Neural progenitor cell (in vitro differentiated cells): ENCODE results near the gene HS3ST5. TPM values are rescaled to one million over a fixed set of nuclear protein-coding genes. Genes with fewer than 3 reads are reported as not detected.

ENCODE experiments used
- DNase-seq: peaks from one replicate; pipeline ENCODE4 v3.0.0-alpha.2; 2016; ENCODE audit warnings: low spot score
- H2AFZ ChIP-seq: fragments of 200-600 bp; sonication (generic); replicated peaks from 2 replicates; pipeline ENCODE4 v1.6.1; 2016; ENCODE audit warnings: antibody characterized with exemption
- H3F3A ChIP-seq: fragments of 200-600 bp; sonication (generic); 2 replicates; pipeline ENCODE4 v1.6.1; 2016; ENCODE audit warnings: antibody characterized with exemption, low read depth
- H3K27ac ChIP-seq: fragments of 200-600 bp; sonication (generic); 2 replicates; pipeline ENCODE4 v1.5.1; 2016; ENCODE audit warnings: mild to moderate bottlenecking
- H3K27me3 ChIP-seq: fragments of 200-600 bp; sonication (generic); 2 replicates; pipeline ENCODE4 v1.6.1; 2016; ENCODE audit warnings: mild to moderate bottlenecking, moderate library complexity
- H3K36me3 ChIP-seq: fragments of 200-600 bp; sonication (generic); 2 replicates; pipeline ENCODE4 v1.5.1; 2016
- H3K4me1 ChIP-seq: fragments of 200-600 bp; sonication (generic); 2 replicates; pipeline ENCODE4 v1.6.1; 2016; ENCODE audit warnings: mixed run types
- H3K4me2 ChIP-seq: fragments of 200-600 bp; sonication (generic); 2 replicates; pipeline ENCODE4 v1.6.1; 2016
- H3K4me3 ChIP-seq: fragments of 200-600 bp; sonication (generic); 2 replicates; pipeline ENCODE4 v1.5.1; 2016
- H3K79me2 ChIP-seq: fragments of 200-600 bp; sonication (generic); 2 replicates; pipeline ENCODE4 v1.6.1; 2016; ENCODE audit warnings: low read depth
- H3K9ac ChIP-seq: fragments of 200-600 bp; sonication (generic); 2 replicates; pipeline ENCODE4 v1.6.1; 2016
- H3K9me3 ChIP-seq: fragments of 200-600 bp; sonication (generic); 2 replicates; pipeline ENCODE4 v1.5.1; 2016; ENCODE audit warnings: low read depth
- H4K20me1 ChIP-seq: fragments of 200-600 bp; sonication (generic); 2 replicates; pipeline ENCODE4 v1.6.1; 2016; ENCODE audit warnings: low read depth
- H3K27ac Mint-ChIP-seq: 3 replicates; pipeline ENCODE4 v1.8.0; 2021; ENCODE audit warnings: mixed read lengths
- H3K27me3 Mint-ChIP-seq: 2 replicates; pipeline ENCODE4 v1.8.0; 2022; ENCODE audit warnings: low read depth, mild to moderate bottlenecking, inconsistent platforms, moderate library complexity, mixed read lengths; ENCODE audit not compliant: insufficient read depth
- H3K36me3 Mint-ChIP-seq: 3 replicates; pipeline ENCODE4 v1.8.0; 2021; ENCODE audit warnings: mixed read lengths
- H3K4me1 Mint-ChIP-seq: 3 replicates; pipeline ENCODE4 v1.8.0; 2021; ENCODE audit warnings: mixed read lengths
- H3K4me3 Mint-ChIP-seq: 3 replicates; pipeline ENCODE4 v1.8.0; 2021; ENCODE audit warnings: mild to moderate bottlenecking, moderate library complexity, mixed read lengths
- H3K9me3 Mint-ChIP-seq: 3 replicates; pipeline ENCODE4 v1.8.0; 2020; ENCODE audit warnings: mixed read lengths
- EZH2 ChIP-seq: fragments of 200-600 bp; sonication (generic); IDR thresholded peaks from 2 replicates; pipeline ENCODE4 v1.6.1; 2017; ENCODE audit warnings: antibody characterized with exemption, mild to moderate bottlenecking, moderate library complexity
- EZH2phosphoT487 ChIP-seq: fragments of 200-600 bp; sonication (generic); IDR thresholded peaks from 2 replicates; pipeline ENCODE4 v1.6.1; 2017; ENCODE audit warnings: antibody characterized with exemption
- total RNA-seq: library from RNA; depleted of rRNA; stranded (reverse); fragments of >200 nt; gene quantifications from 2 replicates; pipeline ENCODE4 v1.2.3, GENCODE V29; 2015; ENCODE audit warnings: low replicate concordance
- TF ChIP-seq, protein P1 (sequence below): fragments of 200-600 bp; sonication (generic); IDR thresholded peaks from 2 replicates; pipeline ENCODE4 v1.5.1; 2017; ENCODE audit warnings: antibody characterized with exemption, mild to moderate bottlenecking

The HS3ST5 gene
- total RNA-seq, 1 donor from 2014 or later: 0.34 TPM

DNA sequence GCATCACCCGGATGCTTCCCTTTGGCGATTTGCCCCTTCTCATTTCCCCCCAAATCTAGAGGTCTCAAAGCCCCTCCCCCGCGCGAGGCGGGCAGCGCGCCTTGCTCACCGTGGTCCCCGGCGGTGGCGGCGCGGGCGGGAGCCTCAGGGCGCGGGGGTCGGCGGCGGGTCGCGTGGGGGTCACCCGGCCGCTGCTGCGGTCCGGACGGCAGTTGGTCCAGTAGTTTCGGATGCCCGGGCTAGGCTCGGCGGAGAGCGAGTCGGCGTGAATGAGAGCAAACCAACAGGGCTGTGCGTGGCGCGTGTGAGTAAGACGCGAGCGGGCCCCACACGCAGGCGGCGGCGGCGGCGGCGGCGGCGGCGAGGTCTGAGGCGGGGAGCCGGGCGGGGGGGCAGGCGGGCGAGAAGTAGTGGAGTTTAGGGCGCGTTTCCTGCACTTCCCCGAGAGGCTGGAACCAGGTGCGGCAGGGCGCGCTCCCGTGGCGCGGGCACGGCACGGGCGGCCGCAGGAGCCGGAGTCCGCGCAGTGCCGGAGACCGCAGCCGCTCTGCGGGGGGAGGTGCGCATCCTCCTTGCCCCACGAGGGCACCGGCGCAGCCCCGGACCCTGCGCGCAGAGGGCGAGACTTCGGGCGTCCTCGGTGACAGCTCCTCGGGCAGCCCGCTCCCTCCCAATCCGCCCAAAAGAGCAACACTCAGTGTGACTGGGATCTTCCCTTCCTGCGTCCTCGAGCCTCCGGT is 567 bp downstream of the HS3ST5 start:
- H3K4me1 Mint-ChIP-seq: peaks cover 22% of the 10 kb centered on the region

DNA sequence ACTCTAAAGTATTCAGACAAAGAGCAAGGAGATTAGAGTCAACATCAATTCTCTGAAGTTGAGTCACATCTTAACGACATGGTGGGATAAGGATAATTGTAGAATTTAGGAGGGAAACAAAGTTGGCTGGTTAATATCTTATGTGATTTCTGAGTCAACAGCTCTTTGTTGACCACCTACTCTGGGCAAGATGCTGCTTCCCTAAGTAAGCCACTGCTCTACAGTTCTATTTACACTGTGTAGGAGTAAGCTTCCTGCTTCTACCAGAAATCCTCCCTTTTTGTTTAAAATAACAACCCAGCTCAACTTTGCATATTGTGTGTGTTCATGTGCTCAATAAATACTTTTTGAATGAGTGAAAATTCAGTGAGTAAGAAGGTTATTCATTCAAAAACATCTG is 3.1 kb downstream of the HS3ST5 start:
- H3F3A ChIP-seq: peaks cover 16% of the 10 kb centered on the region
- H4K20me1 ChIP-seq: no peaks in the 10 kb centered on the region
- H3K4me3 ChIP-seq: no peak overlapping the region
- H3K36me3 ChIP-seq: no peaks in the 10 kb centered on the region
- peak overlapping the region; percentile 8 for H2AFZ ChIP-seq
- DNase-seq: no peak
- H3K27me3 ChIP-seq: peaks cover 4% of the 10 kb centered on the region
- H3K4me2 ChIP-seq: peak overlapping the region; percentile 96
- no peaks in the 10 kb centered on the region for H3K9me3 ChIP-seq
- peaks cover 56% of the 10 kb centered on the region for H3K79me2 ChIP-seq
- Mint-ChIP-seq H3K27me3 (peaks cover 14% of the 10 kb centered on the region), H3K27ac (no peak overlapping the region), H3K4me1 (peaks cover 22% of the 10 kb centered on the region), H3K36me3 (peaks cover 2% of the 10 kb centered on the region), H3K4me3 (no peak overlapping the region), H3K9me3 (no peaks in the 10 kb centered on the region)
- peaks cover 16% of the 10 kb centered on the region for H3K4me1 ChIP-seq
- H3K27ac ChIP-seq: no peak overlapping the region
- TF ChIP-seq EZH2 (no peak), EZH2phosphoT487 (no peak)
- TF ChIP-seq, protein P1, sequence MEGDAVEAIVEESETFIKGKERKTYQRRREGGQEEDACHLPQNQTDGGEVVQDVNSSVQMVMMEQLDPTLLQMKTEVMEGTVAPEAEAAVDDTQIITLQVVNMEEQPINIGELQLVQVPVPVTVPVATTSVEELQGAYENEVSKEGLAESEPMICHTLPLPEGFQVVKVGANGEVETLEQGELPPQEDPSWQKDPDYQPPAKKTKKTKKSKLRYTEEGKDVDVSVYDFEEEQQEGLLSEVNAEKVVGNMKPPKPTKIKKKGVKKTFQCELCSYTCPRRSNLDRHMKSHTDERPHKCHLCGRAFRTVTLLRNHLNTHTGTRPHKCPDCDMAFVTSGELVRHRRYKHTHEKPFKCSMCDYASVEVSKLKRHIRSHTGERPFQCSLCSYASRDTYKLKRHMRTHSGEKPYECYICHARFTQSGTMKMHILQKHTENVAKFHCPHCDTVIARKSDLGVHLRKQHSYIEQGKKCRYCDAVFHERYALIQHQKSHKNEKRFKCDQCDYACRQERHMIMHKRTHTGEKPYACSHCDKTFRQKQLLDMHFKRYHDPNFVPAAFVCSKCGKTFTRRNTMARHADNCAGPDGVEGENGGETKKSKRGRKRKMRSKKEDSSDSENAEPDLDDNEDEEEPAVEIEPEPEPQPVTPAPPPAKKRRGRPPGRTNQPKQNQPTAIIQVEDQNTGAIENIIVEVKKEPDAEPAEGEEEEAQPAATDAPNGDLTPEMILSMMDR: no peak
- H3K9ac ChIP-seq: no peak overlapping the region

More for the DNA sequence above, 567 bp downstream of the HS3ST5 start:
- peaks cover 4% of the 10 kb centered on the region for H3K27me3 ChIP-seq
- peak overlapping the region; percentile 83 for H3K4me3 ChIP-seq
- H3K9me3 ChIP-seq: no peaks in the 10 kb centered on the region
- H3K4me1 ChIP-seq: peaks cover 16% of the 10 kb centered on the region
- peak; percentile 70 for DNase-seq
- H3K27ac ChIP-seq: no peak overlapping the region
- Mint-ChIP-seq H3K27me3 (peaks cover 14% of the 10 kb centered on the region), H3K36me3 (peaks cover 2% of the 10 kb centered on the region), H3K9me3 (no peaks in the 10 kb centered on the region), H3K27ac (no peak overlapping the region), H3K4me3 (peak overlapping the region; percentile 94)
- H3K4me2 ChIP-seq: peak overlapping the region; percentile 96
- no peaks in the 10 kb centered on the region for H4K20me1 ChIP-seq
- TF ChIP-seq, protein P1: no peak
- TF ChIP-seq EZH2phosphoT487: no peak
- no peak for TF ChIP-seq EZH2
- peak overlapping the region; percentile 93 for H2AFZ ChIP-seq
- H3K36me3 ChIP-seq: no peaks in the 10 kb centered on the region
- H3K79me2 ChIP-seq: peaks cover 33% of the 10 kb centered on the region
- H3K9ac ChIP-seq: no peak overlapping the region
- H3F3A ChIP-seq: peaks cover 23% of the 10 kb centered on the region

- H3K27me3 Mint-ChIP-seq: no peaks in the 10 kb centered on the region
- H3K4me3 Mint-ChIP-seq: no peak overlapping the region
- H3K9me3 Mint-ChIP-seq: no peaks in the 10 kb centered on the region
- DNase-seq: no peak
- Histone ChIP-seq H3K9ac (no peak overlapping the region), H3K79me2 (peaks cover 54% of the 10 kb centered on the region), H3K4me2 (no peak overlapping the region), H3K27ac (no peak overlapping the region), H3F3A (no peaks in the 10 kb centered on the region), H3K4me3 (no peak overlapping the region), H3K4me1 (peaks cover 5% of the 10 kb centered on the region), H4K20me1 (no peaks in the 10 kb centered on the region), H2AFZ (peak overlapping the region; percentile 63), H3K36me3 (no peaks in the 10 kb centered on the region), H3K27me3 (no peaks in the 10 kb centered on the region), H3K9me3 (no peaks in the 10 kb centered on the region)
- no peak overlapping the region for H3K27ac Mint-ChIP-seq
- TF ChIP-seq EZH2phosphoT487: no peak
- TF ChIP-seq, protein P1: no peak
- TF ChIP-seq EZH2: no peak
- no peaks in the 10 kb centered on the region for H3K4me1 Mint-ChIP-seq
- no peaks in the 10 kb centered on the region for H3K36me3 Mint-ChIP-seq
Observed at GRCh38 chr6:114334237-114334636, 8.6 kb downstream of the HS3ST5 start.
